WTC11 (cell line): ENCODE data around the gene RXRA. TPM values are rescaled to one million over a fixed set of nuclear protein-coding genes. Genes with fewer than 3 reads are reported as not detected.
A peak's percentile ranks its signal among the peaks of the same experiment; 100 is the strongest.

Source experiments
- ATAC-seq: fragments of 200-7000 bp; cut with Tn5 transposase; 2 replicates; pipeline ENCODE4 v1.10.0; 2021; ENCODE audit warnings: mild to moderate bottlenecking, moderate library complexity
- CTCF ChIA-PET: fragments of 300-600 bp; sonication (Branson Sonifier 250); formaldehyde crosslinking; loops from one replicate; lab custom pipeline; 2021; ENCODE audit warnings: antibody characterized with exemption; lab: Charles Lee
- POLR2A ChIA-PET: fragments of 350-600 bp; sonication (Branson Sonifier 250); formaldehyde crosslinking; loops from one replicate; lab custom pipeline; 2021; ENCODE audit warnings: antibody characterized with exemption; lab: Charles Lee
- DNase-seq: peaks from one replicate; pipeline ENCODE4 v3.0.0; 2021; ENCODE audit warnings: low spot score
- H3K27ac Mint-ChIP-seq: 2 replicates; pipeline ENCODE4 v1.8.0; 2021; ENCODE audit warnings: mixed read lengths
- H3K27me3 Mint-ChIP-seq: 2 replicates; pipeline ENCODE4 v1.8.0; 2021; ENCODE audit warnings: low read depth, mild to moderate bottlenecking, moderate library complexity, mixed read lengths
- H3K36me3 Mint-ChIP-seq: 2 replicates; pipeline ENCODE4 v1.8.0; 2021; ENCODE audit warnings: mixed read lengths
- H3K4me1 Mint-ChIP-seq: 2 replicates; pipeline ENCODE4 v1.8.0; 2022; ENCODE audit warnings: mixed read lengths
- H3K4me3 Mint-ChIP-seq: 2 replicates; pipeline ENCODE4 v1.8.0; 2021; ENCODE audit warnings: mild to moderate bottlenecking, moderate library complexity, mixed read lengths
- H3K9me3 Mint-ChIP-seq: 2 replicates; pipeline ENCODE4 v1.8.0; 2021; ENCODE audit warnings: mixed read lengths
- ARID4B ChIP-seq: sonication (generic); formaldehyde crosslinking; IDR thresholded peaks from 2 replicates; pipeline ENCODE4 v1.8.0; 2023; ENCODE audit warnings: missing genetic modification reagents, mild to moderate bottlenecking, borderline replicate concordance
- ATF6 ChIP-seq: sonication (generic); formaldehyde crosslinking; IDR thresholded peaks from 2 replicates; pipeline ENCODE4 v1.8.1; 2023; ENCODE audit warnings: mild to moderate bottlenecking, missing genetic modification reagents
- E2F4 ChIP-seq: sonication (generic); formaldehyde crosslinking; IDR thresholded peaks from 2 replicates; pipeline ENCODE4 v1.8.1; 2022; ENCODE audit warnings: low read depth, mild to moderate bottlenecking, moderate library complexity, missing genetic modification reagents, borderline replicate concordance
- JAZF1 ChIP-seq: fragments of 250-450 bp; sonication (Bioruptor Pico); IDR thresholded peaks from 2 replicates; pipeline ENCODE4 v1.9.0; 2021; ENCODE audit warnings: moderate library complexity, mild to moderate bottlenecking, inconsistent platforms
- MAX ChIP-seq: sonication (generic); formaldehyde crosslinking; IDR thresholded peaks from 2 replicates; pipeline ENCODE4 v1.8.0; 2022; ENCODE audit warnings: mild to moderate bottlenecking, missing genetic modification reagents
- NFATC4 ChIP-seq: fragments of 250-450 bp; sonication (Bioruptor Pico); IDR thresholded peaks from 2 replicates; pipeline ENCODE4 v1.9.0; 2021; ENCODE audit warnings: mild to moderate bottlenecking
- NFE2L1 ChIP-seq: sonication (generic); formaldehyde crosslinking; IDR thresholded peaks from 2 replicates; pipeline ENCODE4 v1.8.1; 2023; ENCODE audit warnings: missing genetic modification reagents
- NFYB ChIP-seq: sonication (generic); formaldehyde crosslinking; conservative IDR thresholded peaks from 2 replicates; pipeline ENCODE4 v1.8.0; 2022; ENCODE audit warnings: low read depth, missing genetic modification reagents
- SMAD3 ChIP-seq: sonication (generic); formaldehyde crosslinking; IDR thresholded peaks from 2 replicates; pipeline ENCODE4 v1.8.0; 2022; ENCODE audit warnings: missing genetic modification reagents, mild to moderate bottlenecking, borderline replicate concordance
- SMAD4 ChIP-seq: sonication (generic); formaldehyde crosslinking; IDR thresholded peaks from 2 replicates; pipeline ENCODE4 v1.8.0; 2022; ENCODE audit warnings: mild to moderate bottlenecking, missing genetic modification reagents
- STAT6 ChIP-seq: sonication (generic); formaldehyde crosslinking; conservative IDR thresholded peaks from 2 replicates; pipeline ENCODE4 v1.8.1; 2023; ENCODE audit warnings: mild to moderate bottlenecking, low read depth, missing genetic modification reagents, moderate library complexity
- USF2 ChIP-seq: sonication (generic); formaldehyde crosslinking; IDR thresholded peaks from 2 replicates; pipeline ENCODE4 v1.8.1; 2023; ENCODE audit warnings: mild to moderate bottlenecking, missing genetic modification reagents, moderate library complexity
- ZNF121 ChIP-seq: sonication (generic); formaldehyde crosslinking; IDR thresholded peaks from 2 replicates; pipeline ENCODE4 v1.8.0; 2023; ENCODE audit warnings: missing genetic modification reagents
- ZNF263 ChIP-seq: sonication (generic); formaldehyde crosslinking; IDR thresholded peaks from 2 replicates; pipeline ENCODE4 v1.8.1; 2022; ENCODE audit warnings: low read depth, mild to moderate bottlenecking, moderate library complexity, missing genetic modification reagents
- ZNF281 ChIP-seq: sonication (generic); formaldehyde crosslinking; IDR thresholded peaks from 2 replicates; pipeline ENCODE4 v1.8.0; 2023; ENCODE audit warnings: mild to moderate bottlenecking, missing genetic modification reagents
- ZNF416 ChIP-seq: fragments of 250-450 bp; sonication (Bioruptor Pico); IDR thresholded peaks from 2 replicates; pipeline ENCODE4 v1.9.0; 2021; ENCODE audit warnings: mild to moderate bottlenecking, inconsistent platforms
- total RNA-seq: library from RNA; stranded (reverse); gene quantifications from 3 replicates; pipeline ENCODE4 v1.2.3, GENCODE V29; 2021

The RXRA gene
- total RNA-seq, 1 experiment from 2014 or later, result 27.5 TPM

- Mint-ChIP-seq H3K9me3 (no peaks in the 10 kb centered on the region), H3K4me1 (peaks cover 3% of the 10 kb centered on the region; the same call in 1 of the 2 replicates), H3K27me3 (no peaks in the 10 kb centered on the region), H3K27ac (peak overlapping the region; percentile 83), H3K36me3 (no peaks in the 10 kb centered on the region), H3K4me3 (no peak overlapping the region)
- DNase-seq (no peak), ATAC-seq (no peak)
- CTCF ChIA-PET, result interaction anchor here (1.6 kb wide), 1 partner anchor 12 kb away, joined by 4 read pairs; no protein-coding TSS in a partner anchor
- TF ChIP-seq USF2 (CRISPR knock-in tag), result no peak
- no peak for TF ChIP-seq ARID4B
- no peak for TF ChIP-seq E2F4 (CRISPR knock-in tag)
- TF ChIP-seq NFATC4 (CRISPR knock-in tag), result no peak
- no peak for TF ChIP-seq JAZF1 (CRISPR knock-in tag)
- TF ChIP-seq ZNF121, result no peak
- no peak for TF ChIP-seq NFE2L1 (CRISPR knock-in tag)
- POLR2A ChIA-PET, result no interaction called here
Measured at GRCh38 chr9:134356496-134357470, 30.5 kb downstream of the RXRA start.

- ChIA-PET CTCF (no interaction called here), POLR2A (no interaction called here)
- TF ChIP-seq MAX (CRISPR knock-in tag), result no peak
- no peak for TF ChIP-seq NFYB (CRISPR knock-in tag)
- TF ChIP-seq ZNF416 (CRISPR knock-in tag), result no peak
- no peak for TF ChIP-seq ZNF281 (CRISPR knock-in tag)
- TF ChIP-seq ATF6 (CRISPR knock-in tag), result no peak
- TF ChIP-seq STAT6 (CRISPR knock-in tag), result no peak
- TF ChIP-seq ZNF263 (CRISPR knock-in tag), result no peak
- no peak for TF ChIP-seq SMAD3 (CRISPR knock-in tag)
- no peak for TF ChIP-seq SMAD4 (CRISPR knock-in tag)
- ATAC-seq (no peak), DNase-seq (no peak)
- H3K27ac Mint-ChIP-seq, result peak overlapping the region; percentile 83; the same call in 1 of the 2 replicates
- peaks cover 3% of the 10 kb centered on the region; the same call in 1 of the 2 replicates for H3K4me1 Mint-ChIP-seq
- H3K27me3 Mint-ChIP-seq, result no peaks in the 10 kb centered on the region
- H3K9me3 Mint-ChIP-seq, result no peaks in the 10 kb centered on the region
- no peak overlapping the region for H3K4me3 Mint-ChIP-seq
- no peaks in the 10 kb centered on the region for H3K36me3 Mint-ChIP-seq
Measured at GRCh38 chr9:134357631-134358025, 31.4 kb downstream of the RXRA start.
